Astrocyte of the cerebellum (primary cell): ENCODE results near the gene RESF1.

Experiments used
- DNase-seq: peaks from one replicate; pipeline ENCODE4 v3.0.0-alpha.2; 2011; ENCODE audit warnings: low read depth
- H3K4me3 ChIP-seq: 2 replicates; pipeline ENCODE4 v1.5.1; 2011; ENCODE audit warnings: mild to moderate bottlenecking, low read depth, low read length, moderate library complexity
- in situ Hi-C: cut with HindIII; loops from 2 replicates; pipeline ENCODE4 v1.10.0; 2017; ENCODE audit warnings: low sequenced_read_pairs
- TF ChIP-seq, protein P1 (sequence below): IDR thresholded peaks from 2 replicates; pipeline ENCODE4 v1.5.1; 2012; ENCODE audit warnings: low read length, low read depth, moderate library complexity, mild to moderate bottlenecking; ENCODE audit errors: missing control alignments

The RESF1 gene

GRCh38 chr12:31950088-31950487, 9.1 kb upstream of the RESF1 start:
- in situ Hi-C loops = loop anchor here (10.0 kb wide), 1 partner anchor 205 kb away; no protein-coding TSS in a partner anchor
- no peak for DNase-seq
- H3K4me3 ChIP-seq = no peak overlapping the region
- TF ChIP-seq, protein P1, sequence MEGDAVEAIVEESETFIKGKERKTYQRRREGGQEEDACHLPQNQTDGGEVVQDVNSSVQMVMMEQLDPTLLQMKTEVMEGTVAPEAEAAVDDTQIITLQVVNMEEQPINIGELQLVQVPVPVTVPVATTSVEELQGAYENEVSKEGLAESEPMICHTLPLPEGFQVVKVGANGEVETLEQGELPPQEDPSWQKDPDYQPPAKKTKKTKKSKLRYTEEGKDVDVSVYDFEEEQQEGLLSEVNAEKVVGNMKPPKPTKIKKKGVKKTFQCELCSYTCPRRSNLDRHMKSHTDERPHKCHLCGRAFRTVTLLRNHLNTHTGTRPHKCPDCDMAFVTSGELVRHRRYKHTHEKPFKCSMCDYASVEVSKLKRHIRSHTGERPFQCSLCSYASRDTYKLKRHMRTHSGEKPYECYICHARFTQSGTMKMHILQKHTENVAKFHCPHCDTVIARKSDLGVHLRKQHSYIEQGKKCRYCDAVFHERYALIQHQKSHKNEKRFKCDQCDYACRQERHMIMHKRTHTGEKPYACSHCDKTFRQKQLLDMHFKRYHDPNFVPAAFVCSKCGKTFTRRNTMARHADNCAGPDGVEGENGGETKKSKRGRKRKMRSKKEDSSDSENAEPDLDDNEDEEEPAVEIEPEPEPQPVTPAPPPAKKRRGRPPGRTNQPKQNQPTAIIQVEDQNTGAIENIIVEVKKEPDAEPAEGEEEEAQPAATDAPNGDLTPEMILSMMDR = no peak

DNA sequence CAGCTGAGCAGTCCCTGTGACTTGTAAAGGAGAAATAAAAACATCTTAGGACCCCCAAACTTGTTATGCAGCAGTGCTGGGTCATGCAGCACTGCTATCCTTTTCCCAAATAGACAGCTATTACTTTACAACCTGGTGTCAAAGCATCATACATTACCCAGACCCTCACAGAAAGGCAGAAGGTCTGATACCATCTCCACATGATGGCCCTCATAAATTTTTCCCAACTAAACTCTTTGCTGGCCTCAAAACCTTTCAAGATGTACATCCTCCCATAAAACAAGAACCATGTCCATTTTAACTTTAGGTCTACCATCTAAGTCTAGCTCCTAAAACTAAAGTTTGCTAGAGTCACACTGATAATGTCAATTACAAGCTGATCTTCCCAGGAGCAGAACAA, 8.7 kb upstream of the RESF1 start:
- TF ChIP-seq, protein P1 = no peak
- in situ Hi-C loops = loop anchor here (10.0 kb wide), 1 partner anchor 206 kb away; no protein-coding TSS in a partner anchor
- DNase-seq = no peak
- H3K4me3 ChIP-seq = no peak overlapping the region

DNA sequence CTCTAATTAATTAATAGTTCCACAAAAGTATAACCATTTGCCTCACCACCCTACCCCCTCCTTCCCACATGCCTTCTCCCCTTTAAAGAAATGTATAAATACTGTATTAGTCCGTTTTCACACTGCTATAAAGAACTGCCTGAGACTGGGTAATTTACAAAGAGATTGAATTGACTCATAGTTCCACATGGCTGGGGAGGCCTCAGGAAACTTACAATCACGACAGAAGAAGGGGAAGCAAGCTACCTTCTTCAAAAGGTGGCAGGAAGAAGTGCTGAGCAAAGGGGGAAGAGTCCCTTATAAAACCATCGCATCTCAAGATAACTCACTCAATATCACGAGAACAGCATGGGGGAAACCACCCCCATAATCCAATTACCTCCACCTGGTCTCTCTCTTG, 8.2 kb upstream of the RESF1 start:
- DNase-seq = no peak
- TF ChIP-seq, protein P1 = no peak
- H3K4me3 ChIP-seq = no peak overlapping the region
- in situ Hi-C loops = loop anchor here (10.0 kb wide), 1 partner anchor 206 kb away; no protein-coding TSS in a partner anchor

GRCh38 chr12:31951939-31952338, 7.3 kb upstream of the RESF1 start:
- TF ChIP-seq, protein P1 = no peak
- in situ Hi-C loops = loop anchor here (10.0 kb wide), 1 partner anchor 207 kb away; no protein-coding TSS in a partner anchor
- no peak overlapping the region for H3K4me3 ChIP-seq
- DNase-seq = no peak

- DNase-seq = no peak
- TF ChIP-seq, protein P1 = no peak
- in situ Hi-C loops = loop anchor here (10.0 kb wide), 1 partner anchor 208 kb away; no protein-coding TSS in a partner anchor
- H3K4me3 ChIP-seq = no peak overlapping the region
Observed at GRCh38 chr12:31952418-31952817, 6.8 kb upstream of the RESF1 start.

DNA sequence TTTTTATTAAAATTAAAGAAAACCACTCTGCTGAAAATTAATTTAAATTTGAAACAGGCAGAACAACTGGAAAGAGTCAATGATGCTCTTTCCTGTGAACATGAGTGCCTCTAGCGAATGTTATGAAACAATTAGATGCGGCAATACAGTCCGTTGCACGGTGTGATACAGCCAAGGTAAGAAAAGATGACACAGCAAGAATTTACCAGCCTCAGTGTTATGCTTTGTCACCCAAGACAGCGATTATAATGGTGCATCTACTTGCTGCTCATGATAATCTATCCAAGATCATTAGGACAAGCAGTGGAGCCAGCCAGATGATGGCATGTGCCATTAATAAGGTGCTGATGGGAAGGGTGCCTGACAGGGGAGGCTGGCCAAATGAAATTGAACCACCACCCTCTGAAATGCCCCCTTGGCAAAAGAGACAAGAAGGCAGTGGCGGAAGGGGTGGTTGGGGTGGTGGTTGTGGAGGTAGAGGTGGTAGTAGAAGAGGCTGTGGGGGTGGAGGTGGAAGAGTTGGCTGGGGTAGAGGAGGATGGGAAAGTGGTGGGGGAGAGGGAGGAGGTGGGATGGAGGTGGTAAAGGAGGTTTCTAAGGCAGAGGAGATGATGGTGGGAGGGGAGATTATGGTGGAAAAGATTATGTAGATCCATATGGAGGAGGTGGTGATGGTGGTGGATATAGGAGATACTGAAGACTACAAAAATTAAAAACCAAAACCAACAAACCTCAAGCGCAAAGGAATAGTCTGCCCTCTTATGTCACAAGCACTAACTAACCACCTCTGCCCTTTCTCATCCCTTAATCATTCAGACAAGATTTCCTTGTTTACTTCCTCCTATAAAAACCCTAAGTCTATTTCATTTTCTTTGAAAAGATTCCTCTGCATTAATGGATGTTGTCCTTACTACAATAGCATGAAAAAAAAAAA, 4.0 kb upstream of the RESF1 start:
- no peak overlapping the region for H3K4me3 ChIP-seq
- DNase-seq = no peak
- in situ Hi-C loops = loop anchor here (10.0 kb wide), 1 partner anchor 210 kb away; no protein-coding TSS in a partner anchor
- TF ChIP-seq, protein P1 = no peak
